HUES64 (cell line): ENCODE data around the gene SCO2.

Experiments
- H3K27ac ChIP-seq: 2 replicates; pipeline ENCODE4 v1.7.0; 2013; ENCODE audit warnings: low read depth, low read length, inconsistent platforms
- H3K27me3 ChIP-seq: 2 replicates; pipeline ENCODE4 v1.6.1; 2013; ENCODE audit warnings: mild to moderate bottlenecking, low read length; ENCODE audit not compliant: insufficient read depth
- H3K36me3 ChIP-seq: 2 replicates; pipeline ENCODE4 v1.6.1; 2013; ENCODE audit warnings: mild to moderate bottlenecking, low read length; ENCODE audit not compliant: insufficient read depth
- H3K4me1 ChIP-seq: 2 replicates; pipeline ENCODE4 v1.6.1; 2013; ENCODE audit warnings: mild to moderate bottlenecking, low read length, moderate library complexity; ENCODE audit not compliant: insufficient read depth
- H3K4me3 ChIP-seq: 2 replicates; pipeline ENCODE4 v1.5.1; 2013; ENCODE audit warnings: mild to moderate bottlenecking, low read length, moderate library complexity
- H3K9ac ChIP-seq: 2 replicates; pipeline ENCODE4 v1.6.1; 2013; ENCODE audit warnings: mild to moderate bottlenecking, low read depth, low read length
- H3K9me3 ChIP-seq: 2 replicates; pipeline ENCODE4 v1.6.1; 2013; ENCODE audit warnings: low read depth, low read length; ENCODE audit not compliant: insufficient read depth
- WGBS: fragments of 150-250, 120-280 bp; methylation state at CpG from one replicate; pipeline ENCODE4 v1.1.7; 2013; ENCODE audit warnings: missing lambda C conversion rate; 5-methylcytosine and 5-hydroxymethylcytosine counted together

The SCO2 gene

GRCh38 chr22:50477923-50478322 is 47.5 kb downstream of the SCO2 start:
- Histone ChIP-seq H3K27ac (no peak overlapping the region), H3K27me3 (peaks cover 30% of the 10 kb centered on the region), H3K4me1 (peaks cover 4% of the 10 kb centered on the region; the same call in 1 of the 2 replicates), H3K9ac (no peak overlapping the region), H3K4me3 (no peak overlapping the region), H3K9me3 (no peaks in the 10 kb centered on the region), H3K36me3 (no peaks in the 10 kb centered on the region)
- 84% methylated on average over 12 of the region's 12 CpGs for WGBS

DNA sequence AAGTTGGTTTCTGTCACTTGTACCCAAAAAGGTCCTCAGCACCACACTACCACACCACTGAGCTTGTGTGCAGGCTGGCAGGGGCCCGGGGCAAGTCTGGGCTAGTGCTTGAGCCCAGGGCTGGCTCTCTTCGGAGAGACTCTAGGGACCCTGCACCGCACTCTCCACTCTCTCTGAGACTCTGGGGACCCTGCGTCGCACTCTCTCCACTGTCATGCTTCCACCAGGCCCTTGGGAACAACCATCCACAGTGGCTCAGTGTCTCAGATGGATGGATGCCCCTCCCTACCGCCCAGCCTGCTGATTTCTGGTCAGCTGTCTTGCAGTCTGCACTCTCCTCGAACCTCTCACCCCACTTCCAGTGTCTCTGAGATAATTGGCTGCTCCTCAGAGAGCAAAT is 48.5 kb downstream of the SCO2 start:
- no peak overlapping the region for H3K9ac ChIP-seq
- H3K9me3 ChIP-seq = no peaks in the 10 kb centered on the region
- no peaks in the 10 kb centered on the region for H3K36me3 ChIP-seq
- 83% methylated on average over 7 of the region's 7 CpGs for WGBS
- peaks cover 4% of the 10 kb centered on the region; the same call in 1 of the 2 replicates for H3K4me1 ChIP-seq
- H3K27ac ChIP-seq = no peak overlapping the region
- peaks cover 28% of the 10 kb centered on the region for H3K27me3 ChIP-seq
- H3K4me3 ChIP-seq = no peak overlapping the region

GRCh38 chr22:50475652-50476002 is 49.8 kb downstream of the SCO2 start:
- H3K9me3 ChIP-seq = no peaks in the 10 kb centered on the region
- H3K27ac ChIP-seq = no peak overlapping the region
- H3K4me1 ChIP-seq = peaks cover 5% of the 10 kb centered on the region; the same call in 1 of the 2 replicates
- H3K4me3 ChIP-seq = peak overlapping the region; percentile 69; the same call in 1 of the 2 replicates
- H3K36me3 ChIP-seq = no peaks in the 10 kb centered on the region
- no peak overlapping the region for H3K9ac ChIP-seq
- H3K27me3 ChIP-seq = peaks cover 20% of the 10 kb centered on the region
- WGBS = 95% methylated on average over 6 of the region's 6 CpGs

GRCh38 chr22:50474710-50475651 is 50.4 kb downstream of the SCO2 start, which contains the start of gene SBF1:
Gene SBF1 (minus strand): TSS chr22:50475035. CDS start chr22:50474840, 195 bp downstream.
- 4% methylated on average over 97 of the region's 97 CpGs for WGBS
- no peaks in the 10 kb centered on the region for H3K36me3 ChIP-seq
- peak within 1 kb of the TSS; percentile 46; the same call in 1 of the 2 replicates for H3K27ac ChIP-seq
- H3K9ac ChIP-seq = peak within 1 kb of the TSS; percentile 65
- H3K4me3 ChIP-seq = peak within 1 kb of the TSS; percentile 69
- no peaks in the 10 kb centered on the region for H3K9me3 ChIP-seq
- H3K4me1 ChIP-seq = peaks cover 11% of the 10 kb centered on the region; the same call in 1 of the 2 replicates
- peaks cover 13% of the 10 kb centered on the region for H3K27me3 ChIP-seq

- Histone ChIP-seq H3K4me3 (peak overlapping the region; percentile 69), H3K27me3 (peaks cover 5% of the 10 kb centered on the region), H3K36me3 (no peaks in the 10 kb centered on the region), H3K4me1 (peaks cover 11% of the 10 kb centered on the region; the same call in 1 of the 2 replicates), H3K9ac (peak overlapping the region; percentile 65), H3K27ac (no peak overlapping the region), H3K9me3 (no peaks in the 10 kb centered on the region)
- WGBS = 14% methylated on average over 60 of the region's 62 CpGs
Measured at GRCh38 chr22:50473855-50474671, 51.3 kb downstream of the SCO2 start.
